PFSK-1 (cell line): Measurements from ENCODE around the gene CABYR.

Experiments used
- POLR2AphosphoS5 ChIP-seq: IDR thresholded peaks from 2 replicates; pipeline ENCODE4 v1.6.1; 2012; ENCODE audit warnings: low read depth, mild to moderate bottlenecking, control low read depth, low read length, moderate library complexity
- SIN3A ChIP-seq: IDR thresholded peaks from 2 replicates; pipeline ENCODE4 v1.6.1; 2012; ENCODE audit warnings: mild to moderate bottlenecking, low read length, moderate library complexity, borderline replicate concordance; ENCODE audit not compliant: insufficient read depth
- TAF1 ChIP-seq: IDR thresholded peaks from 2 replicates; pipeline ENCODE4 v1.6.1; 2012; ENCODE audit warnings: low read length, control low read depth, borderline replicate concordance; ENCODE audit not compliant: insufficient read depth
- TF ChIP-seq, protein P1 (sequence below), 2 experiments: IDR thresholded peaks; 2 replicates each; pipeline versions ENCODE4 v1.6.1 to v1.8.0; 2011 to 2012; ENCODE audit warnings: low read depth in 2 of 2, low read length in 2 of 2, control low read depth in 1 of 2, inconsistent platforms in 1 of 2, mild to moderate bottlenecking in 1 of 2, moderate library complexity in 1 of 2; ENCODE audit not compliant: insufficient read depth in 1 of 2

DNA sequence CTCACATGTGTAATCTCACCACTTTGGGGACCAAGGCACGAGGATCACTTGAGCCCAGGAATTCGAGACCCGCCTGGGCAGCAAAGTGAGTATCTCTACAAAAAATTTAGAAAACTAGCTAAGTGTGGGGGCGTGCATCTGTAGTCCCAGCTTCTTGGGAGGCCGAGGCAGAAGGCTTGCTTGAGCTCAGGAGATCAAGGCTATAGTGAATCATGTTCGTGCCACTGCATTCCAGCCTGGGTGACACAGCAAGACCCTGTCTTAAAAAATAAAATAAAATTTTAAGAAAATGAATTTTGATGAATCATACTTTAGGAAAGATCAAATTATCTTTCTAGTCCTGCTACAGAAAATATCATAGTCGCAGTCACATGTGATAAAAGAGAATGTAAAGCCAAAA, 46.9 kb downstream of the CABYR start:
- no peak for TF ChIP-seq SIN3A
- TF ChIP-seq TAF1, result no peak
- no peak for TF ChIP-seq POLR2AphosphoS5
- TF ChIP-seq, protein P1, sequence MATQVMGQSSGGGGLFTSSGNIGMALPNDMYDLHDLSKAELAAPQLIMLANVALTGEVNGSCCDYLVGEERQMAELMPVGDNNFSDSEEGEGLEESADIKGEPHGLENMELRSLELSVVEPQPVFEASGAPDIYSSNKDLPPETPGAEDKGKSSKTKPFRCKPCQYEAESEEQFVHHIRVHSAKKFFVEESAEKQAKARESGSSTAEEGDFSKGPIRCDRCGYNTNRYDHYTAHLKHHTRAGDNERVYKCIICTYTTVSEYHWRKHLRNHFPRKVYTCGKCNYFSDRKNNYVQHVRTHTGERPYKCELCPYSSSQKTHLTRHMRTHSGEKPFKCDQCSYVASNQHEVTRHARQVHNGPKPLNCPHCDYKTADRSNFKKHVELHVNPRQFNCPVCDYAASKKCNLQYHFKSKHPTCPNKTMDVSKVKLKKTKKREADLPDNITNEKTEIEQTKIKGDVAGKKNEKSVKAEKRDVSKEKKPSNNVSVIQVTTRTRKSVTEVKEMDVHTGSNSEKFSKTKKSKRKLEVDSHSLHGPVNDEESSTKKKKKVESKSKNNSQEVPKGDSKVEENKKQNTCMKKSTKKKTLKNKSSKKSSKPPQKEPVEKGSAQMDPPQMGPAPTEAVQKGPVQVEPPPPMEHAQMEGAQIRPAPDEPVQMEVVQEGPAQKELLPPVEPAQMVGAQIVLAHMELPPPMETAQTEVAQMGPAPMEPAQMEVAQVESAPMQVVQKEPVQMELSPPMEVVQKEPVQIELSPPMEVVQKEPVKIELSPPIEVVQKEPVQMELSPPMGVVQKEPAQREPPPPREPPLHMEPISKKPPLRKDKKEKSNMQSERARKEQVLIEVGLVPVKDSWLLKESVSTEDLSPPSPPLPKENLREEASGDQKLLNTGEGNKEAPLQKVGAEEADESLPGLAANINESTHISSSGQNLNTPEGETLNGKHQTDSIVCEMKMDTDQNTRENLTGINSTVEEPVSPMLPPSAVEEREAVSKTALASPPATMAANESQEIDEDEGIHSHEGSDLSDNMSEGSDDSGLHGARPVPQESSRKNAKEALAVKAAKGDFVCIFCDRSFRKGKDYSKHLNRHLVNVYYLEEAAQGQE (IDR thresholded peaks at IDR 0.05; ENCODE audit: insufficient read depth in 1 of 2, low read depth in 2 of 2, low read length in 2 of 2), result no peak
